LNCaP clone FGC (cell line): ENCODE measurements around the gene LAS1L.
"Not testable (repeated sequence)": the region's sequence is repeated elsewhere in the genome, so short reads cannot be mapped to it uniquely, and the experiment has no call there.

Experiments used
- DNase-seq: peaks from one replicate; pipeline ENCODE4 v3.0.0-alpha.2; 2011; ENCODE audit warnings: low read depth
- H3K4me3 ChIP-seq: 2 replicates; pipeline ENCODE4 v1.5.1; 2011; ENCODE audit warnings: mild to moderate bottlenecking, low read depth, low read length, control low read depth
- TF ChIP-seq, protein P1 (sequence below): IDR thresholded peaks from 2 replicates; pipeline ENCODE4 v1.5.1; 2012; ENCODE audit warnings: mild to moderate bottlenecking; ENCODE audit not compliant: control insufficient read depth, insufficient read depth; ENCODE audit errors: extremely low read depth

LAS1L gene

DNA sequence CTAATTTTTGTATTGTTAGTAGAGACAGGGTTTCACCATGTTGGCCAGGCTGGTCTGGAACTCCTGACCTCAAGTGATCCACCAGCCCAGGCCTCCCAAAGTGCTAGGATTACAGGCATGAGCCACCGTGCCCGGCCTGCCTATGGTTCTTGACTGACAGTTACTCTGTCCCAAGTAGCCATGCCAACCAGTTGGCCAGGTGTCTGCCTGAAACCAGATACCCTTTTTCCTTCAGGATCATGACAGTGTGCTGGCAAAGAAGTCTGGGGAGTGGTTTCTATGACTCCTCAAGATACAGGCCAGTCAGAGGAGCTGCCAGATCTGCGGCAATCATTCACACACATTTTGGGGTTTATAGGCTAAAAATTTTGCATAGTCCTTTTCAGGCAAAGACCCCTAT, 1.7 kb upstream of the LAS1L start:
- no peak overlapping the region for H3K4me3 ChIP-seq
- TF ChIP-seq, protein P1, sequence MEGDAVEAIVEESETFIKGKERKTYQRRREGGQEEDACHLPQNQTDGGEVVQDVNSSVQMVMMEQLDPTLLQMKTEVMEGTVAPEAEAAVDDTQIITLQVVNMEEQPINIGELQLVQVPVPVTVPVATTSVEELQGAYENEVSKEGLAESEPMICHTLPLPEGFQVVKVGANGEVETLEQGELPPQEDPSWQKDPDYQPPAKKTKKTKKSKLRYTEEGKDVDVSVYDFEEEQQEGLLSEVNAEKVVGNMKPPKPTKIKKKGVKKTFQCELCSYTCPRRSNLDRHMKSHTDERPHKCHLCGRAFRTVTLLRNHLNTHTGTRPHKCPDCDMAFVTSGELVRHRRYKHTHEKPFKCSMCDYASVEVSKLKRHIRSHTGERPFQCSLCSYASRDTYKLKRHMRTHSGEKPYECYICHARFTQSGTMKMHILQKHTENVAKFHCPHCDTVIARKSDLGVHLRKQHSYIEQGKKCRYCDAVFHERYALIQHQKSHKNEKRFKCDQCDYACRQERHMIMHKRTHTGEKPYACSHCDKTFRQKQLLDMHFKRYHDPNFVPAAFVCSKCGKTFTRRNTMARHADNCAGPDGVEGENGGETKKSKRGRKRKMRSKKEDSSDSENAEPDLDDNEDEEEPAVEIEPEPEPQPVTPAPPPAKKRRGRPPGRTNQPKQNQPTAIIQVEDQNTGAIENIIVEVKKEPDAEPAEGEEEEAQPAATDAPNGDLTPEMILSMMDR = no peak
- no peak for DNase-seq

DNA sequence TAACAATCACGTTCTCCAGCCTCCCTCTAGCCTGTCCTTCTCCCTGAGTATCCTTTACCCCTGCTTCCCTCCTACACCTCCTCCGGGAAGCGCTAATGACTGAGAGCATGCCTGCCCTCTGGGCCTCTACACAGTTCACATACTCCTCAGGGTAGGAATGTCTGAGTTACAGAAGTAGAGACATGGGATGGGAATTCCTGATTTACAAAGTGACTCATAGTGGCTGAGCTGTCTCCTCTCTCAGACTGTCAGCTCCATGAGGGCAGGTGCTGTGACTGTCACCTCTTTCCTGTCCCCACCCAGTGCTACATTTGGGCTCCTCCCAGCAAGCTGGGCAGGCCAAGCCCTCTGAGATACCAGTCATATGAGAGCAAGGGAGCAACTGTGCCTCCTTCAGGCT, 2.6 kb downstream of the LAS1L start:
- TF ChIP-seq, protein P1 = no peak
- no peak overlapping the region for H3K4me3 ChIP-seq
- no peak for DNase-seq

DNA sequence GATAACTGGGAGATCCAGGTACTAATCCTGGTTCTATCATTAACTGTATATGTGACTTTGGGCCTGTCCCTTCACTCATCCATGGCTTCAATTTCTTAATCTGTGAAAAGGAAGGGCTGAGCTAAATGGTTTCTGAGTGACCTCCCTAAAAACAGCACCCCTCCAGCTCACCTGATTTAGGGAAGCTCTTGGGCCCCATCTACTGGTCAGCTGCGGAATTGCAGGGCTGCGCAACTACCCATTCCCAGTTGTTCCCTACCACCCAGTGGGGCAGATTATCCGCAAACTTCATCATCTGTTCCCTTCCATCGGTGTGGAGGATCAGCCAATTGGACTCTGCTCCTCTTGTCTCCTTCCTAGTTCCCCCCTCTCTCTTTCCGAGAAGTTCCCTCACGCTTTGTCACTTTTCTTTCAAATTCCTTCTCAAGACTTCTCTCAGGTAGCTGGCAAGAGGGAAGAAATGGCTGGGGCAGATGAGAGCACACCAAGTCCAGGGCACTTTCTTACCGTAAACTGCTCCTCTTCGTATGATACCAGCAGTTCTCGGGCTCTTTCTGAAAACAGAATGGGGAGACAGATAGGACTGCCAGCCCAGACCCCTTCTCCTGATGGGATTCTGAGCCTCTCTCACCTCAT, 5.8 kb downstream of the LAS1L start:
- DNase-seq = no peak
- TF ChIP-seq, protein P1 = peak; percentile 70
- H3K4me3 ChIP-seq = no peak overlapping the region

DNA sequence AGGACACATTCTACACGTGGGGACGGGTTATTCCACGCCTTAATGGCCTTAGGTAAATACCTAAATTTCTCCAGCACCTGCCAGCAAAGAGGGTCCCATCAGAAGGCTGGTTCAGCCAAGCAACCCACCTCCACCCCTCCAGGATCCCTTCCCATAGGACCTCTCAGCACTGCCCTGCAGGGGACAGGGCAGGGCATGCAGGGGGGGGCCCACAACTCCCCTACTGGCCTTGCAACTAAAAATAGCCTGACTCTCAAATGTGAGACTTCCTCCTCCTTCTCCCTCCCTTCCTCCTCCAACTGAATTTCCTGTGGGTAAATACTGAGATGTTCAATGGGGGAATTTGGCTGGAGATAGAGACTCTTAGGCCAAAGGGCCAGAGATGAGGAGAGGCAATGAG, 6.3 kb downstream of the LAS1L start:
- H3K4me3 ChIP-seq = no peak overlapping the region
- TF ChIP-seq, protein P1 = no peak
- no peak for DNase-seq

DNA sequence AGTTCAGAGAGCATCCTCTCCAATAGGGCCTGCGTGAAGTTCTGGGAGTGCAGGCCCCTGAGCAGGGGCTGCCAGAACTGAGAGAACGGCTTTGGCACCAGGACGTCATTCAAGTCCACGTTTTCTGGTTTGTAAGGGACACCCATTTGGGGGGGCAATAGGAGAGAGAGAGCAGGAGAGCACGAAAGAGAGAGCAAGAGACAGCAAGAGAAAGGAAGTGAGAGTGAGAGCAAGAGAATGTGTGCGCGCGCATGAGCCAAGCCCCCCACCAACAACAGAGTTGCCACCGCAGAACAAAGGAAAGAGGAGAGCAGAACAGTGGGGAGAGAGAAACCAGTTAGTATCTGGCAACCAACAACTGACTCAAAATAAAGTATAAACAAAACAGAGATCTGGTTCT, 10.4 kb downstream of the LAS1L start:
- TF ChIP-seq, protein P1 = no peak
- no peak overlapping the region for H3K4me3 ChIP-seq
- DNase-seq = no peak

DNA sequence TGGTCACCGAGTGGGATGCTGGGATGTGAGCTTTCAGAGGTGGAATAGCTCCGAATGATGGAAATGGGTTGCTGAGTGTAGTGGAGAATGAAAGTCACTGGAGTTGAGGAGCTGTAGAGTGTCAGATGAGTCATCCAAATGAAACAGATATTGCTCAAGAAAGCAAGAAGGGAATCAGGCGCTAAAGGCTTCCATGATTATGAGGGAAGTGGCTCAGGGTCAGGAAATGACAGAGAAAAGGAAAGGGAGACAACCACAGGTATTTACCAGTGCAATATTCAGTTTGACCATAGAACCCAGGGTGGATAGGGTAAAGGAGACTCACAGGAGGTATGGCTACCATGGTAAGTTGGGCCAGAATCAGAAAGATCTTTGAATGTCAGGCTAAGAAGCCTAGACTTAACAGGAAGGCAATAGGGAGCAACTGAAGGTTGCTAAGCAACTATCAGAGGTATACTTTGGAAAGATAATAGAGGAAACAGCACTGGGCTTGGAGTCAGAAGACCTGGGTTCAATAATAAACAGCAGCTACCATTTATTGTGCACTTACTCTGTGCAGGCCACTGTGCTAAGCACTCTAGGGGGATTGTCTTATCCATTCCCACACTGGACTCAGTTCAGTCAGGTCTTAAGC, 11.7 kb downstream of the LAS1L start:
- TF ChIP-seq, protein P1 = no peak
- no peak for DNase-seq
- H3K4me3 ChIP-seq = no peak overlapping the region

DNA sequence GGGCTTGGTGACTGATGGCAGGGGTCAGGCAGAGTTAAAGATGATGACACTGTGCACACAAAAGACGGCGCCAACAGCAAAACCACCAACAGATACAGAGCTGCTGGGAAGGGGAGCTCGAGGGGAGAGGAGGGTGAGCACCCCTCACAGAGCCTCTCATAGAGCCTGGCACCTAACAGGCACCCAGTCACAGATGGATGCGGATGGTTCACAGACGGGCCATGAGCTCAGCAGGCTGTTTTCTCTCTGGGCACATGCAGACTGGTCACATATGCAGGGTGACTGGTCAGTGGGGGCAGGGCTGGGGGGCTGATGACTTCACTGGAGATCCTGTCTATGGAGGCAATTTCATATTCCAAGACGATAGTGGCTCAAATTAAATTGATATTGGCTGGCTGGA, 15.1 kb downstream of the LAS1L start:
- DNase-seq, H3K4me3 ChIP-seq: not testable (repeated sequence)

DNA sequence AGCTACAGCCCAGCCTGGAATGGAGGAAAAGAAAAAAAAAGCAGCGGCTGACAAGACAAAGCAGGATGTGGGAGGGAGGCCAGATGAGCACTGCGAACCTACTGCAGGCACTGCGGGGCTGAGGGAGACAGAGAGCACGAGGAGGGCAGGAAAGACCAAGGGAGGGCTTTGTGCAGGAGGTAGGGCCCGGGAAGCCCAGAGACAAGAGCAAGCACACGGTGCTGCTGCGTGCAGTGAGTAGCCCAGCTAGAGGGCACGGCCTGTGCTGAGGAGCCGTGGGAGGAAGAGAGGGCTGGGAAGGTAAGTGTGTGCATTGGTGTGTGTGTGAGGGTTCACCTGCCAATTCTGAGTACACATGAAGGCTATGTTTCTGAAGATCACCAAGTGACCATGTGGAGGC, 15.6 kb downstream of the LAS1L start:
- DNase-seq, H3K4me3 ChIP-seq: not testable (repeated sequence)
